ENCODE measurements around the gene LARGE1. TPM values are rescaled to one million over a fixed set of nuclear protein-coding genes. Genes with fewer than 3 reads are reported as not detected.
A peak's percentile ranks its signal among the peaks of the same experiment; 100 is the strongest.

Gene LARGE1
- total and polyA plus RNA-seq, 2 of the 8 experiments (the other 6 are each of a cell fraction or from before 2014, with no cell fraction given) = 43.7 to 83.0 TPM

DNA sequence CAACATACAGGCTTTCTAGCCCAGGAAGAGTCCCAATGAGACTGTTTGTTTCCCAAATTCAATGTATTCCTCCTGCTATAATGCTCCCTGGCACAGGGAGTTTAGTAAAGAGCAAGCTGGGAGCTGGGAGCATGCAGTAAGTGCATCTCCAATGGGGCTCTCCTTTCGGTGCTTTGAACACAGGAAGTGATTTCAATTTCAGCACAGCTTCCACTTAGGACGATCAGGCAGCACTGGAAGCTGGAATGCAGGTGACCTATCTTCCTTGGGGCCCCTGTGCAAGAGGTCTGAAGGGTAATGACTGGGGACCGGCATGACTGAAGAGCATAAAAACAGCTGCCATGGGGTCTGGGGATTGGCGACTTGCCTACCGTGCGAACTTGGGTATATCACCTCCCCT, 76.0 kb downstream of the LARGE1 start:
- no peaks in the 10 kb centered on the region for H3K36me3 ChIP-seq (ENCODE audit: control insufficient read depth in 2 of 4, insufficient read depth in 4 of 4, low read length in 3 of 4)
- peaks cover 8% of the 10 kb centered on the region for H3K79me1 ChIP-seq (ENCODE audit: low read depth, low read length)
- no peaks in the 10 kb centered on the region; the same call in 1 of the 2 replicates for H3K23me2 ChIP-seq (ENCODE audit: low read depth, low read length)
- H4K5ac ChIP-seq (ENCODE audit: insufficient read length, low read depth, low read length) = peak overlapping the region; percentile 44
- no peak overlapping the region for H2AK5ac ChIP-seq (ENCODE audit: low read depth, low read length)
- H3K27me3 ChIP-seq (replicated peaks in 1 of 4; ENCODE audit: control insufficient read depth in 3 of 4, extremely low read depth in 1 of 4, insufficient read depth in 3 of 4, low read length in 3 of 4) = no peaks in the 10 kb centered on the region
- peak; percentile 75 for FAIRE-seq
- H4K20me1 ChIP-seq (replicated peaks in 1 of 2; ENCODE audit: control insufficient read depth in 1 of 2, insufficient read depth in 2 of 2, low read length in 2 of 2) = peaks cover 0 to 2% of the 10 kb centered on the region in 2 experiments
- H3K79me2 ChIP-seq (ENCODE audit: control insufficient read depth in 1 of 2, insufficient read depth in 2 of 2, low read length in 2 of 2) = peaks cover 14 to 90% of the 10 kb centered on the region in 2 experiments
- ChIA-PET CTCF (ENCODE audit: partially characterized antibody) (interaction anchor here (0.8 kb wide), 2 partner anchors 9 to 10 kb away, joined by 3 read pairs; no protein-coding TSS in a partner anchor), POLR2A (ENCODE audit: partially characterized antibody) (interaction anchor here (1.3 kb wide), 1 partner anchor 9 kb away, joined by 3 read pairs; no protein-coding TSS in a partner anchor)
- no peak overlapping the region for H3K23ac ChIP-seq (ENCODE audit: insufficient read length)
- no peak overlapping the region; the same call in 1 of the 2 replicates for H3K18ac ChIP-seq (ENCODE audit: extremely low read depth, low read length)
- H2BK120ac ChIP-seq (replicated peaks; ENCODE audit: low read depth, low read length) = peak overlapping the region; percentile 10
- H4K91ac ChIP-seq (replicated peaks; ENCODE audit: insufficient read length, low read length) = no peak overlapping the region
- peaks cover 24 to 44% (median 32%) of the 10 kb centered on the region in 4 experiments for H3K4me1 ChIP-seq (replicated peaks in 1 of 4; ENCODE audit: control insufficient read depth in 3 of 4, insufficient read depth in 4 of 4, low read length in 3 of 4)
- 69% methylated on average over 6 of the region's 6 CpGs; no CpG with 5 or more reads in 1 of the 2 experiments for WGBS, 2 experiments (ENCODE audit: extremely low coverage in 1 of 2, insufficient coverage in 1 of 2, insufficient read length in 1 of 2, insufficient replicate concordance in 2 of 2, low coverage in 1 of 2, low lambda C conversion rate in 2 of 2, missing lambda C conversion rate in 1 of 2)
- H2BK5ac ChIP-seq (ENCODE audit: low read depth, low read length) = 0 out of 2 replicates have a peak overlapping the region, but pooled peaks have one; percentile 18
- H3K4ac ChIP-seq (replicated peaks; ENCODE audit: insufficient read length, low read depth, low read length) = peak overlapping the region; percentile 2
- peak overlapping the region; percentile 14; the same call in 1 of the 2 replicates for H3K27ac ChIP-seq (ENCODE audit: low read depth, low read length)
- H3K4me3 ChIP-seq (ENCODE audit: extremely low read depth in 1 of 4, insufficient read depth in 2 of 4, low read depth in 3 of 4, low read length in 4 of 4) = no peak overlapping the region; a peak in 1 of 8 replicates
- DNase-seq (ENCODE audit: low read depth in 1 of 2, low spot score in 2 of 2) = no peak
- no peak overlapping the region for H2BK20ac ChIP-seq (ENCODE audit: low read length)
- TF ChIP-seq HDAC6 (IDR thresholded peaks at IDR 0.05; ENCODE audit: low read depth, low read length) (no peak), BRCA1 (IDR thresholded peaks at IDR 0.05; ENCODE audit: low read depth, low read length) (no peak), POU5F1 (IDR thresholded peaks at IDR 0.05; ENCODE audit: low read depth, low read length) (no peak), CTBP2 (IDR thresholded peaks at IDR 0.05; ENCODE audit: borderline replicate concordance, insufficient read depth, insufficient read length, low read length) (peak; percentile 40), SRF (IDR thresholded peaks at IDR 0.05; ENCODE audit: low read depth, low read length) (no peak), CBX5 (IDR thresholded peaks at IDR 0.05; ENCODE audit: low read depth, low read length) (no peak), CBX8 (IDR thresholded peaks at IDR 0.05; ENCODE audit: borderline replicate concordance, low read depth, low read length) (no peak), SIX5 (IDR thresholded peaks at IDR 0.05; ENCODE audit: low read depth, low read length) (no peak)
- peak overlapping the region; percentile 52 for H3K14ac ChIP-seq (ENCODE audit: insufficient read length)
- H2BK12ac ChIP-seq (ENCODE audit: low read depth, low read length) = no peak overlapping the region
- peak overlapping the region; percentile 53; the same call in 1 of the 2 replicates for H4K8ac ChIP-seq (ENCODE audit: extremely low read depth, insufficient read depth, low read length)
- 0 out of 4 replicates have a peak overlapping the region, but pooled peaks of 1 of the 2 experiments have one; percentile 18 for H3K4me2 ChIP-seq (ENCODE audit: insufficient read depth in 1 of 2, low read depth in 2 of 2, low read length in 2 of 2)
- no peak overlapping the region for H3K56ac ChIP-seq (replicated peaks; ENCODE audit: insufficient read length, low read depth, low read length)
- H3K9me3 ChIP-seq (ENCODE audit: insufficient read depth in 2 of 2, low read depth in 1 of 2, low read length in 1 of 2) = no peaks in the 10 kb centered on the region
- H2BK15ac ChIP-seq (ENCODE audit: low read length) = no peak overlapping the region
- no peak overlapping the region for H2AFZ ChIP-seq (ENCODE audit: low read length)
- H3K9ac ChIP-seq (replicated peaks in 1 of 4; ENCODE audit: extremely low read depth in 1 of 4, low read depth in 3 of 4, low read length in 3 of 4) = no peak overlapping the region
